Fibroblast of lung (primary cell): ENCODE results near the gene SLC7A4. TPM values are rescaled to one million over a fixed set of nuclear protein-coding genes. Genes with fewer than 3 reads are reported as not detected.

Experiments
- DNase-seq, 2 donors: peaks; one replicate each; pipeline versions ENCODE4 v3.0.0 to v3.0.0-alpha.2; 2010; ENCODE audit warnings: low read depth in 2 of 2
- H2AFZ ChIP-seq: 2 replicates; pipeline ENCODE4 v1.5.1; 2012; ENCODE audit warnings: low read length, control low read depth, inconsistent platforms
- H3K27ac ChIP-seq: 2 replicates; pipeline ENCODE4 v1.5.1; 2011; ENCODE audit warnings: low read length, control low read depth; ENCODE audit not compliant: insufficient read depth
- H3K27me3 ChIP-seq: 2 replicates; pipeline ENCODE4 v1.5.1; 2011; ENCODE audit warnings: mild to moderate bottlenecking, low read length; ENCODE audit not compliant: control insufficient read depth, insufficient read depth
- H3K36me3 ChIP-seq: 2 replicates; pipeline ENCODE4 v1.5.1; 2011; ENCODE audit warnings: low read length; ENCODE audit not compliant: control insufficient read depth, insufficient read depth
- H3K4me1 ChIP-seq: 2 replicates; pipeline ENCODE4 v1.5.1; 2011; ENCODE audit warnings: low read length; ENCODE audit not compliant: control insufficient read depth, insufficient read depth; ENCODE audit errors: extremely low read depth
- H3K4me2 ChIP-seq: 2 replicates; pipeline ENCODE4 v1.5.1; 2011; ENCODE audit warnings: low read length, control low read depth; ENCODE audit not compliant: insufficient read depth; ENCODE audit errors: extremely low read depth
- H3K4me3 ChIP-seq, 4 experiments: fragments of 200-600 bp in 1 of 4; sonication (generic) in 1 of 4; replicated peaks in 1 of 4; 2 replicates each; pipeline ENCODE4 v1.5.1; 2011 to 2016; ENCODE audit warnings: low read length in 4 of 4, low read depth in 3 of 4, mild to moderate bottlenecking in 3 of 4, control low read depth in 2 of 4, inconsistent platforms in 1 of 4, mixed read lengths in 1 of 4; ENCODE audit not compliant: insufficient read depth in 1 of 4; ENCODE audit errors: control extremely low read depth in 1 of 4
- H3K79me2 ChIP-seq: 2 replicates; pipeline ENCODE4 v1.5.1; 2012; ENCODE audit warnings: mild to moderate bottlenecking, low read length, inconsistent platforms; ENCODE audit not compliant: control insufficient read depth, insufficient read depth
- H3K9ac ChIP-seq: 2 replicates; pipeline ENCODE4 v1.5.1; 2011; ENCODE audit warnings: mild to moderate bottlenecking, low read length, control low read depth; ENCODE audit not compliant: insufficient read depth
- H3K9me3 ChIP-seq: 2 replicates; pipeline ENCODE4 v1.5.1; 2012; ENCODE audit warnings: low read depth, low read length; ENCODE audit not compliant: control insufficient read depth, insufficient read depth
- H4K20me1 ChIP-seq: 2 replicates; pipeline ENCODE4 v1.5.1; 2011; ENCODE audit warnings: low read length; ENCODE audit not compliant: control insufficient read depth, insufficient read depth; ENCODE audit errors: extremely low read depth
- EZH2 ChIP-seq: IDR thresholded peaks from 2 replicates; pipeline ENCODE4 v1.5.1; 2012; ENCODE audit warnings: low read length, control low read depth, mild to moderate bottlenecking; ENCODE audit errors: missing control alignments
- polyA plus RNA-seq, 2 donors: library from polyadenylated mRNA; depleted of rRNA in 1 of 2; stranded (reverse) in 1 of 2; unstranded in 1 of 2; fragments of >200 nt; gene quantifications; 2 replicates each; pipeline ENCODE4 v1.2.1, GENCODE V29; 2011 to 2012; ENCODE audit warnings: missing spikeins in 1 of 2
- total RNA-seq: library from RNA; depleted of rRNA; stranded (reverse); fragments of >200 nt; gene quantifications from 2 replicates; pipeline ENCODE4 v1.2.1, GENCODE V29; 2014
- TF ChIP-seq, protein P1 (sequence below), 2 donors: IDR thresholded peaks in 1 of 2; conservative IDR thresholded peaks in 1 of 2; 1 replicate in 1 of 2; 2 replicates in 1 of 2; pipeline ENCODE4 v1.5.1; 2011 to 2012; ENCODE audit warnings: low read length in 2 of 2, control low read depth in 1 of 2, inconsistent platforms in 1 of 2, low read depth in 1 of 2, mild to moderate bottlenecking in 1 of 2

SLC7A4 gene
- total and polyA plus RNA-seq, 2 donors (not counting 1 experiment from before 2014, with no cell fraction given), result 0.83 to 0.92 TPM

DNA sequence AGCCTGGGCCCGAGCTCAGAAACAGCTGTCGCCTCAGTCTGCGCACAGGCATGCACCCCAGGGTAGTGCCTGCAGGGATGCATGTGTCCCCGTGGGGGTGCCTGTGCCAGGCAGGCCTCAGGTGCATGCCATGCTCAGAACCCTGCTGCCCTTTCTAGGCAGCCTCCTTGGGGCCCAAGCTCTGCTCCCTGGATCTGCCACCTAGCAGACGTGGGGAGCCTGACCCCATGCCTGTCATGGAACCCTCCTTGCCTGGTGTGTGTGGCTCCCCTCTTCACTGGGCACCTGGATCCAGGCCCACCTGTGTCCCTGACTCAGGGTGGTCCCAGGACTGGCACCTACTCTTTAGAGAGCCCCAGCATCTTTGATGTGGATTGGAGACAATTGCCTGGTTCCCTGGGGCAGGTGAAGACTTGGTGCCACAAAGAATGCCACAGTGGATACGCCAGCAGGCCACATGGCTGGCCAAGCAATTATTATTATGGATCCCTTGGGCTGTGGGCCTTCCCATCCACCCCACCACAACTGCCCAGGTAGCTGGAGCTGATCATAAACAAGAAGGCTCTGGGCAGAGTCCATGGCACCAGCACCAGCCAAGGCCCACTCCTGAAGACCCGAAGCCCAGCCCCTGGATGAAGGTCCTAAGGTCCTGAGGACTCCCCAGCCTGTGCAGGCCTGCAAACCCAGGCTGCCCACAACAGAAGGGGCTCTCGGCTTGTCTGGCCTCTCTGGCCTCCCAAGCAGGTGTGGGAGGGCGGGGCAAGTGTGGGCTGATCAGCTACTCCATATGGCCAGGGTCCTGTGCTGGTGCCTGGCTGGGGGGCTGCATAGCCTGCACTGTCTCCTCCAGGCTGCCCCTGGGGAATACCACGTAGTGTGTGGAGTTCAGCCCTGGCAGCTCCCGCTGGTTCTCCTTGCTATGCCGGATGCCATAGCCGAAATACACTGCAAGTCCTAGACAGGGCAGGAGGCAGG is 3.8 kb downstream of the SLC7A4 start:
- H3K36me3 ChIP-seq, result no peaks in the 10 kb centered on the region
- H3K27ac ChIP-seq, result no peak overlapping the region
- H3K4me3 ChIP-seq, result no peak overlapping the region
- no peaks in the 10 kb centered on the region for H3K79me2 ChIP-seq
- no peak for DNase-seq
- no peaks in the 10 kb centered on the region for H3K9me3 ChIP-seq
- H3K9ac ChIP-seq, result no peak overlapping the region
- H3K4me2 ChIP-seq, result no peak overlapping the region
- no peak overlapping the region for H2AFZ ChIP-seq
- no peaks in the 10 kb centered on the region for H4K20me1 ChIP-seq
- peaks cover 19% of the 10 kb centered on the region for H3K27me3 ChIP-seq
- TF ChIP-seq, protein P1, sequence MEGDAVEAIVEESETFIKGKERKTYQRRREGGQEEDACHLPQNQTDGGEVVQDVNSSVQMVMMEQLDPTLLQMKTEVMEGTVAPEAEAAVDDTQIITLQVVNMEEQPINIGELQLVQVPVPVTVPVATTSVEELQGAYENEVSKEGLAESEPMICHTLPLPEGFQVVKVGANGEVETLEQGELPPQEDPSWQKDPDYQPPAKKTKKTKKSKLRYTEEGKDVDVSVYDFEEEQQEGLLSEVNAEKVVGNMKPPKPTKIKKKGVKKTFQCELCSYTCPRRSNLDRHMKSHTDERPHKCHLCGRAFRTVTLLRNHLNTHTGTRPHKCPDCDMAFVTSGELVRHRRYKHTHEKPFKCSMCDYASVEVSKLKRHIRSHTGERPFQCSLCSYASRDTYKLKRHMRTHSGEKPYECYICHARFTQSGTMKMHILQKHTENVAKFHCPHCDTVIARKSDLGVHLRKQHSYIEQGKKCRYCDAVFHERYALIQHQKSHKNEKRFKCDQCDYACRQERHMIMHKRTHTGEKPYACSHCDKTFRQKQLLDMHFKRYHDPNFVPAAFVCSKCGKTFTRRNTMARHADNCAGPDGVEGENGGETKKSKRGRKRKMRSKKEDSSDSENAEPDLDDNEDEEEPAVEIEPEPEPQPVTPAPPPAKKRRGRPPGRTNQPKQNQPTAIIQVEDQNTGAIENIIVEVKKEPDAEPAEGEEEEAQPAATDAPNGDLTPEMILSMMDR (conservative IDR thresholded peaks at IDR 0.05 in 1 of 2, IDR thresholded peaks at IDR 0.05 in 1 of 2; ENCODE audit: low read depth in 1 of 2, low read length in 2 of 2), result no peak
- TF ChIP-seq EZH2, result no peak
- peaks cover 9% of the 10 kb centered on the region for H3K4me1 ChIP-seq

DNA sequence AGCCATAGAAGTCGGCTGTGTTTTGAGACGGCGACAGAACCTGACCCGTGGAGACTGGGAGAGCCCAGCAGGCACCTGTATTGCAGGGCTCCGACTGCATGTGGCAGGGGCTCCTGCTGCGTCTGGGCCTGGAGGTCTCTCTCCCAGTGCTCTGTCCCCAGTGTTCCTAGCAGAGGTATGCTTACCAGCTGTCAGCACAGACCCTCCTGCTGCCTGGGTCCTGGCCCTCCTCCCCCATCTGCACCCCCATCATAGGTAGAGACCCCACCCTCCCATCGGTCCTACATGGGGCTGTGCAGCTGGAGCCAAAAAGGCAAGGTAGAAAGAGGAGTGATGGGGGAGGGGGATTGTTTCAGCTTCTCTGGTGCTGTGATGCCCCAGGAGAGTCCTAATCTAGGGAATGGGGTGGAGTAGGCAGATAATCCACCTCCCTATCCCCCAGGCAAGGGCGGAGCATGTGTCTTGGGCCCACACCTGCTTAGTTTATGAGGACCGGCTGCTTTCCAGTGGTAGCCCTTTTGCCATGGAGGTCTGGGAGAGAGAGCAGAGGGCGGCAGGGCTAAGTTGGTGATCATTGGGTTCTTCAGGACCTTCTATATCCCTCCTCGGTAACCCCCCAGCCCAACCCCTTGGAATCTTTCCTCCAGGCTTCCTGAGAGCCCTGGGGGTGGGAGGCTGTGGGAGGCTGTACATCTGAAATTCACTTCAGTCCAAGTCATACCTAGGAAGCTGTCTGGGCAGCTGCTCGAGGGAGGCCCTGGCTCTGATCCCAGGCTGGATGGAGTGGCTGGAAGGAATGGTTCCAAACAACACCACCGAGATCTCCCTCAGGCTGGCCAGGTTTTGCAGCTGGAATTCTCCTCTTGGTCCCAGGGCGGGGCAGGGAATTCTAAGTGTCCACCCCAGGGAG is 5.3 kb downstream of the SLC7A4 start:
- H3K27me3 ChIP-seq, result peaks cover 17% of the 10 kb centered on the region
- no peaks in the 10 kb centered on the region for H3K79me2 ChIP-seq
- no peak overlapping the region for H3K27ac ChIP-seq
- H3K9ac ChIP-seq, result no peak overlapping the region
- peak; percentile 40 to 80 for DNase-seq
- H3K4me3 ChIP-seq, result no peak overlapping the region
- no peaks in the 10 kb centered on the region for H4K20me1 ChIP-seq
- H2AFZ ChIP-seq, result no peak overlapping the region
- no peak for TF ChIP-seq EZH2
- TF ChIP-seq, protein P1 (conservative IDR thresholded peaks at IDR 0.05 in 1 of 2, IDR thresholded peaks at IDR 0.05 in 1 of 2; ENCODE audit: low read depth in 1 of 2, low read length in 2 of 2), result no peak
- no peaks in the 10 kb centered on the region for H3K36me3 ChIP-seq
- H3K9me3 ChIP-seq, result no peaks in the 10 kb centered on the region
- no peak overlapping the region for H3K4me2 ChIP-seq
- peaks cover 9% of the 10 kb centered on the region for H3K4me1 ChIP-seq
